ENCODE measurements around the gene IL1RAPL1.

GRCh38 chrX:28552882-28553829 lies 34.1 kb upstream of the IL1RAPL1 start:
- no peak for TF ChIP-seq CTCF (conservative IDR thresholded peaks at IDR 0.05; ENCODE audit: low read length)
- no peak for TF ChIP-seq EZH2phosphoT487 (IDR thresholded peaks at IDR 0.05; ENCODE audit: borderline replicate concordance)
